Measurements from ENCODE around the gene HEATR5A. TPM values are rescaled to one million over a fixed set of nuclear protein-coding genes. Genes with fewer than 3 reads are reported as not detected.

HEATR5A gene
- total and polyA plus RNA-seq, 2 of the 13 experiments (the other 11 are each of a cell fraction or from before 2014, with no cell fraction given): 36.4 to 105 TPM

GRCh38 chr14:31286456-31287293, 133.7 kb downstream of the HEATR5A start (continued):
- no peak for TF ChIP-seq ZBED4 (CRISPR knock-in tag; IDR thresholded peaks at IDR 0.05; ENCODE audit: borderline replicate concordance)
- TF ChIP-seq EHMT2 (IDR thresholded peaks at IDR 0.05; ENCODE audit: borderline replicate concordance, low read depth, low read length): peak; percentile 56; the same call in 1 of the 2 replicates
- no peak for TF ChIP-seq ZNF296 (CRISPR knock-in tag; conservative IDR thresholded peaks at IDR 0.05)
- peak; percentile 68 for TF ChIP-seq ZEB1 (IDR thresholded peaks at IDR 0.05; ENCODE audit: insufficient replicate concordance, low read depth)
- TF ChIP-seq GABPB1 (CRISPR knock-in tag; IDR thresholded peaks at IDR 0.05): 0 out of 2 replicates have a peak, but pooled peaks have one; percentile 27
- TF ChIP-seq NR2C2 (CRISPR knock-in tag; IDR thresholded peaks at IDR 0.05; ENCODE audit: borderline replicate concordance): peak; percentile 54; the same call in 1 of the 2 replicates
- peak; percentile 69 for TF ChIP-seq ZNF781 (CRISPR knock-in tag; IDR thresholded peaks at IDR 0.05; ENCODE audit: borderline replicate concordance, not compliant biosample characterization)
- peak; percentile 69; the same call in 1 of the 2 replicates for TF ChIP-seq KDM5B (CRISPR knock-in tag; IDR thresholded peaks at IDR 0.05; ENCODE audit: borderline replicate concordance)
- no peak for TF ChIP-seq PRDM4 (CRISPR knock-in tag; IDR thresholded peaks at IDR 0.05; ENCODE audit: borderline replicate concordance)
- peak; percentile 95 for TF ChIP-seq ZNF225 (CRISPR knock-in tag; IDR thresholded peaks at IDR 0.05)
- TF ChIP-seq SP4 (CRISPR knock-in tag; IDR thresholded peaks at IDR 0.05): peak; percentile 75
- TF ChIP-seq SSRP1 (CRISPR knock-in tag; IDR thresholded peaks at IDR 0.05): peak; percentile 88; the same call in 1 of the 2 replicates
- TF ChIP-seq ZNF891 (CRISPR knock-in tag; IDR thresholded peaks at IDR 0.05): peak; percentile 98
- TF ChIP-seq ZNF572 (CRISPR knock-in tag; IDR thresholded peaks at IDR 0.05): 0 out of 2 replicates have a peak, but pooled peaks have one; percentile 80
- TF ChIP-seq ZMAT3 (CRISPR knock-in tag; conservative IDR thresholded peaks at IDR 0.05): peak; percentile 88
- peak; percentile 95 for TF ChIP-seq HBP1 (CRISPR knock-in tag; IDR thresholded peaks at IDR 0.05; ENCODE audit: low read depth)
- TF ChIP-seq ATRX (CRISPR knock-in tag; IDR thresholded peaks at IDR 0.05; ENCODE audit: borderline replicate concordance): no peak
- TF ChIP-seq ZNF782 (CRISPR knock-in tag; IDR thresholded peaks at IDR 0.05; ENCODE audit: borderline replicate concordance): peak; percentile 89; the same call in 1 of the 2 replicates
- no peak for TF ChIP-seq BRCA1 (CRISPR knock-in tag; IDR thresholded peaks at IDR 0.05)
- TF ChIP-seq ZNF746 (CRISPR knock-in tag; IDR thresholded peaks at IDR 0.05): no peak; the same call in 1 of the 2 replicates
- TF ChIP-seq ERF (CRISPR knock-in tag; IDR thresholded peaks at IDR 0.05): no peak; the same call in 1 of the 2 replicates
- TF ChIP-seq MAFG (CRISPR knock-in tag; IDR thresholded peaks at IDR 0.05): no peak
